Stimulated activated CD8-positive, alpha-beta memory T cell treated with anti-CD3 and anti-CD28 coated beads, Interleukin-4, amount 100 ng/mL, for 24 hours (primary cell): ENCODE measurements around the gene NELFB.
"Not testable (repeated sequence)": the region's sequence is repeated elsewhere in the genome, so short reads cannot be mapped to it uniquely, and the experiment has no call there.

Experiments
- DNase-seq: peaks from one replicate; pipeline ENCODE4 v3.0.0-alpha.2; 2020; ENCODE audit warnings: low read depth

NELFB gene

GRCh38 chr9:137247135-137247915 is 7.8 kb upstream of the NELFB start:
- no peak for DNase-seq

GRCh38 chr9:137247916-137248175 is 7.3 kb upstream of the NELFB start:
- DNase-seq: no peak

GRCh38 chr9:137250329-137251193 is 4.6 kb upstream of the NELFB start:
- no peak for DNase-seq

- DNase-seq: no peak
Measured at GRCh38 chr9:137251194-137251461, 4.0 kb upstream of the NELFB start, which contains the start of gene STPG3. Gene STPG3 (plus strand): TSS chr9:137251286. CDS start chr9:137251287, 1 bp downstream.

GRCh38 chr9:137251490-137252268 is 3.4 kb upstream of the NELFB start:
- DNase-seq: no peak

GRCh38 chr9:137252555-137253506 is 2.3 kb upstream of the NELFB start:
- DNase-seq: no peak

- no peak for DNase-seq
Measured at GRCh38 chr9:137253717-137254623, 1.2 kb upstream of the NELFB start.

- no peak for DNase-seq
Measured at GRCh38 chr9:137255448-137256114, 454 bp downstream of the NELFB start.

GRCh38 chr9:137256362-137256761 is 1.2 kb downstream of the NELFB start:
- DNase-seq: no peak

GRCh38 chr9:137256856-137257255 is 1.7 kb downstream of the NELFB start:
- DNase-seq: no peak

GRCh38 chr9:137262173-137262908 is 7.2 kb downstream of the NELFB start:
- DNase-seq: not testable (repeated sequence)

GRCh38 chr9:137262909-137263285 is 7.8 kb downstream of the NELFB start:
- DNase-seq: no peak

- no peak for DNase-seq
Measured at GRCh38 chr9:137263506-137263905, 8.4 kb downstream of the NELFB start.

GRCh38 chr9:137264067-137264466 is 8.9 kb downstream of the NELFB start:
- no peak for DNase-seq

GRCh38 chr9:137265496-137266161 is 10.5 kb downstream of the NELFB start:
- no peak for DNase-seq

GRCh38 chr9:137266162-137266527 is 11.0 kb downstream of the NELFB start:
- no peak for DNase-seq

- DNase-seq: no peak
Measured at GRCh38 chr9:137266585-137267453, 11.7 kb downstream of the NELFB start.

GRCh38 chr9:137267933-137268355 is 12.8 kb downstream of the NELFB start:
- DNase-seq: no peak
